NCI-H510A (cell line): Measurements from ENCODE around the gene IKZF2.

Source experiments
- DNase-seq: peaks from one replicate; lab custom pipeline; 2025; lab: John Stamatoyannopoulos, UW

IKZF2 gene

DNA sequence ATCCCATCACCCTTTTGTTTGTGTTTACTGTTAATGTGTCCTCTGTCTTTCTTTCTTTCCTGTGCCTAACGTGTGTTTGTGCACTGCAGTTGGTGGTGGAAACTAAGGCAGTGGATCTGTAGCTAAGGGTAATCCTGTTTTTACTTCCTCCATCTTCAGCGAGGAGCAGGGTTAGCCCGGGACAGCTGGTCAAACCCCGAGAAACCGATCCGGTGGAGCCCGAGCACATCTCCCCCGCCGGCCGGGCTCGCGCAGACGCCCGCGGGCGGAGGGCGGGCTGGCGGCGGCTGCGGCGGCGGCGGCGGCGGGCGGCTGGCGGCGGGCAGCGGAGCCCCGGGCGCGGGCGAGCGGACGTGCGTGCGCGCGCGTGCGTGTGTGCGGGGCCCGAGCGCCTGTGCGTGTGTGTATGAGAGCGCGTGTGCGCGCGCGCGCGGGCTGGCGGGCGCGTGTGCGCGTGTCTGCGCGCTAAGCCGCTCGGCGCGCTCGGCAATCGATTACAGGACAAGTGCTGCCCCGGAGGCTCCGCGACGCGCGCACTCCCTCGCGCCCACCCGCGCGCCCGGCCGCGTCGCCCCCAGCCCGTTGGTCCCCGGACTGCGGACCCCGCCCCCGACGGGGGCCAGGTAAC lies at the start of gene IKZF2:
Gene IKZF2, minus strand, starts transcription at position 176 of the 628 bp plus-strand sequence. CDS start 2,983 bp downstream, outside the sequence.
- peak; percentile 92 for DNase-seq

DNA sequence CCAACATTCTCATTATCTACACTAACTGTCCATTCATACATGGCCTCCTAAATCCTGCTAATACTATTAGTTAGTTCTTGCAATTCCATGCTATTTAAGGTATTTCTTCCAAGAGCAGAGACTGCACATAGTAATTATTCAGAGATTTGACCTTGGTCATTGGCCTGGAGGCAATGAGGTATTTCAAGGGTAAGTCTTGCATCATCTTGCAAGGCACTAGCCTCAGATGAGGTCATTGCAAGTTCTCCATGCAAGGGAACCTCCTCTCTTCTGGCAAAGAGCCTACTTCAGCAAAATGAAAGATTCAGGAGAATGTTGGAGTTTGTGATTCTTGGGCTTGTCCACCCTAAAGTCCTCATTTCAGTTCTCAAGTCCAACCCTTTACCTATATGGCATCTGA lies 48.5 kb upstream of the IKZF2 start:
- DNase-seq = no peak

DNA sequence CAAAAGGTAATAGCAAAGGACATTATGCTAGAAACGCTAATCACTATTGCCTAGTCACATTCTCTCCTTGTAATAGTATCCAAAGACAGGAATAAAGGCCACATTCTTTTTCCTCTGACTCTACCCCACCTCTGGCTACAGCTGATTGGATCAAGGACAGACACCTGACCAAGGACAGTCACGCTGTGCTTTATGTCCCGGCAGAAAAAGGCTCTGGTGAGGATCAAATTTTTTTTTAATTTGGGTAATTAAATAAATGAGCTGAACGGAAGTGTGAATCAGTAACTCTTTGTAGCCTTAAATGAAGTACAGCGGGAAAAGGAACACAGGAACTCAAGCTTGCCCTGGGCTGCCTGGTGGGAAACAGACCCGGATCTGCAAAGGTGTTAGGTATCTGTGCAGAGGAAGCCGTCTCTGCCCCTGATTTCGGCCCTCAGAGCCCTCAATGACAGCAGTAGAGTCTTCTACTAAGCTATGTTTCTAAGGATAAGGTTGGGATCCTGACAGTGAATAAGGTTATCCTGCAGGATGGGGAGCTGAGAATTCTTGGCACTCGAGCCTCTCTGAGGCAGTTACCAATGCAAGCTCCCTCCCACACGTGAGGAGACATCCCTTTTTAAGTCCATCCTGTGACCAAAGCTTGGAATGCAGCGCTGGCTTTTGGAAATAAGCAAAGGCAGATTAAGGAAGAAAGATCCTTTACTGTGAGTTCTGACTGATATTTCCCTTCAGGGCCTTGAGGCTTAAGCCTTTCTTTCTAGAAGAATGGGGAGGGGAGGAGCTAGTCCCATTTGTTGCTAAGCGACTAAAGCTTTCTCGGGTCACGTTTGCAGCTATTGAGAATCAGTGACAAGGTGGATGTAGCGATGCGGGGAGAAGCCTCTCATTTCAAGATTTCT lies 37.8 kb upstream of the IKZF2 start:
- DNase-seq = no peak

DNA sequence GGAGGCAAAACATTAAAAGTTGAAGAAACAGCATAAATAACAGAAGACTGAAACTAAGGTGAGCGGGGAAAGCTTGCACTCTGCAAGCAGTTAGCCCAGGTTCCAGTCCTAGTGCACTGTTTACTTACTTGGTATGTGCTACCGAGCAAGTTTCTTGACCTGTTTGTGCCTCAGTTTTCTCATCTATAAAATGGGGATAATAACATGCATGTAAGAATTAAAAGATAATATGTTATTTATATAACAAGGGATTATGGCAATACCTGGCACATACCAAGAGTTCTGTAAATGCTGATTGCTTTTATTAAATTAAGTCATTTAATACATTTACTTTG lies 37.1 kb upstream of the IKZF2 start:
- DNase-seq = no peak

DNA sequence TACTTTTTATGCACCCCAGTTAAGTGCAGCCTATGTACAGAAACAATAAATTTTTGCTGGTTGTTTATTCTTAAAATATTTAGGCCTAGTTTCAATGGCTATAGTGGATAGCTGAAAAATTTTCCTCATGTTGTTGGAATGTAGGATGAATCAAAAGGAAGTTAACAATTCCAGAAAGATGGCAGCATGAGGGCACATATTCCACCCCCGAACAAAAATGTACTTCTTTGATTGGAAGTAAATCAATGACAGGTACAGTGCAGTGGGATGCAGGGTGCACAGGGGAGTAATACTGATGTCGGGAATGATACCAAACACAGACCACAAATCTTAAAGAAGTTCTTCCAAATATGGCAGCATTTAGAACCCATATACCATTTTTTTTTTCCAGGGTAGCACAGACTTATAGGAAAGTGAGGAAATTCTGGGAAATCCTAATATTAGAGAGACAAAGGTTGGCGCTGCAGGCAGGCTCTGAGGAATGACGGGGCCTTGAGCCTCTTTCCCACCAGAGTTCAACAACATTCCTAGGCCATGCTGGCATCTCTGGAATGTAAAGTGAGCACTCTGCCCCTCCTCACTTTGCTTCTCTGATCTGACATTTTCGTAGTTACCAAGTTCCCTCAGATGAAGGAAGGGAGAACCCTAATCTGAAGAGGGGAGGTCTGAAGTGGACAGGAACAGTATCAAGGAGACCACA lies 36.6 kb upstream of the IKZF2 start:
- DNase-seq = no peak

DNA sequence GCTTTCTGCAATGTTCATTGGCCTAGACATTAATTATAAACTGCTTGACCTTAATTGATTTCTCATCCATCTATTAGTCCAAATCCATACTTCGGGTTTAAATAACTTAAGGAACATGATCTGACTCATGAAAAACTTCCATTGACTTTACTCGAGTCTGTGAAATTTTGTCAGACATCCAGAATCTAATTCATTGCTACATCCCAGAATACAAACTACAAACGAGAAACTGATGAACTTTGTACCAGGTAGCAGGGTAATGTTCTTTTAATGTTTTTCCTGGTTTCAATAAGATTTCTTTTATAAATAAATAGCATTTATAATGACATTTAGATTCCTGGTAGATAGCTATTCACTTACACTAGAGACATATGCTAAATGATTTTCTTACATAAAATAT lies 36.0 kb upstream of the IKZF2 start:
- no peak for DNase-seq

DNA sequence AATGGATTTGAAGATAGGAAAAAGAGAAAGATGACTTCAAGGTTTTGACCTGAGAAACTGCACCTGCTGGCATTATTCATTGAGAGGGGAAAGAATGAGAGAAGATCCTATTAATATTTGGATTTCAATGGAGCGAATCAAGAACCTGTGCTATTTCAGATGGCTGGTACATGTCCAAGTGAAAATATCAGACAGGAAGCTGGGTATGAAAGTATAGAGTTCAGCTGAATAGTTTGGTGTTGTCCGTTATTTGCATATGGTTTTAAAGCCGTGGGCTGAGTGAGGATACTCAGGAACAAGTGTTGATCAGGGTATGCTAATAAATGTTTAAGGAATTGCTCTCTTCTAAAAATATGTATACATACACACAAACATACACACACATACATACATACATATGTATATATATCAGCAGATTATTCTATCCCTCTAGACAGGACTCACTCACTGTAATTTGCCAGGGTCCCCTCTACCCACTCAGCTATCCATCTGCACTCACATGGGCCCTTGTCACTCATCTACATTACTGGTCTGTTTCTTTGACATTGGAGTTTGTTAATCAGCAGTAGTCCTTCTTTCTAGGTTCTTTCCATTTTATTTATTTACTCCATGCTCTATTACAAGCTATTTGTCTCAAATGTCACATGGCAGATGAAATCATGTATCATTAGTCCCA lies 33.9 kb upstream of the IKZF2 start:
- no peak for DNase-seq

DNA sequence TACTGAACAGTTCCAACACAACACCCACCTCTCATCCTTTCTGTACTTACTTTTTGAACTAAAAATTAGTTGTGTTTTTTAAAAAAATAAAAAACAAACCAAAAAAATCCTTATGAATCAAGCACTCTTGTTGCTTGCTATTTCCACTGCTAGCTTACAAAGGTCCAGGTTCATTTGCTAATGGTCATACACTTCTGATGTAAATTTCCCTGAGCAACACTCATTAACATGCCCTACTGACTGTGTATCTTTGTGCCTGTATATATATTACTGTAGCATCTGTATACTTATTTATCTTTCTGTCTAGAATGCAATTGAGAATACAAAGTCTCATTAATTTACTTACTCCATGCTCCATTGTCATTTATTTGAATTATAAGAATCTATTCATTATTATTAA lies 30.3 kb upstream of the IKZF2 start:
- no peak for DNase-seq

DNA sequence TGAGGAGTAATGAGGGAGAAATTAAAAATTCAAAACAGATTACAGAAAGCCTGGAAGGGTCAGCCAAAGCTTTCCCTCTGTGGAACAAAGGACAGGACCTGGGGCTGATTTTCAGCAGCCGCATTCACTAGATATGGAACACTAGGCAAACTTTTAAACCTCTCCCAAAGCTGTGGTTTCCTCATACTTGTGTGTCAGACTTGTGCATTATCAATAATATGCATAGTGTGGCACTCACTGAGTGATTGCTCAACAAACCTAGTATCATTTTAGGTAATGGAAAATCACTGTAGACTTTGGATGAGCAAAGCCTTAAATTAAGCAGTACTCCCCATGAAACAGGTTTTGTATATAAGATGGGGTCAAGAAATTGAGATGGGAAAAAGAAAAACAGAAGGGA lies 26.3 kb upstream of the IKZF2 start:
- DNase-seq = no peak

DNA sequence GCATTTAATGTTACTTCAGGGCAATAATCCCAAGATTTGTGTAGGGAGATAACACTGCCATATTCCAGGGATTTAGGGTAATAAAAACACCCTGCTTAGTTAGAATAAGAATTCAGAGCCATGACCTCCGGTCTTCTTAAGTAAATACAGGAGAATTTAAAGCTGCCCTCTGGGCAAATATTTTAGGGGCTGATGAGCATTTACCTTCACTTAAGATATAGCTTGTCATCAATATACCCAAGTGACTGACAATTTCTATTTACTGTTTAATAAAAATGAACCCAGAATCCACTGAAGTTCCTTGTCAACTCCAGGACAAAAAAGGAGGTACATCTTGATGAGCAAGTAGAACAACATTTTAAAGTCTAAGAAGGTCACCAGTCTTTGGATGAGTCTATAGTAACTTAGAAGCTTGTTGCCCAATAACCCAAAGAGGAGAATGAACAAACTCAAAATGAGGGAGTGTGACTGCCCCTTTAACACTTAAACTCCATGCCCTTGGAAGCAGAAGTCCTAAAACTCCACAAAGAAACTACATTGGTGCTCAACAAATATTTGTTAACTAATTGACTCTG lies 24.3 kb upstream of the IKZF2 start:
- no peak for DNase-seq

DNA sequence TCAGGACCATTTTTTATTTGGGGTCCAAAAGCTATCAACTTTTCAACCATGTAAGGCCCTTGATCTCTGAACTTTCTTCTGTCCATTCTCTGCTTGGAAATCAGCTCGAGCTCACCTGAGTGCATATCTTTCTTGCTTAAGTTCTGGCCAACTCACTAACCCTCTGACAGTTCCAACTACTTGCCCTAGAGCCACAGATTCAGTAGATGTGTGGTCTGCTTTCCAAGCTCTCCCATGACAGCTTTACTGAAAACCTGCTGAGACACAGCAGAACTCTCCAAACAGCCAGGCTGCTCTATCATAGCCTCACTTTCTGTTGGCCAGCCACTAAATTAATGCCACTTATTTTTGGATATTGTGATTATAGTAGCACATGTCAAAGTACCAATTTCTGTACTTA lies 21.2 kb upstream of the IKZF2 start:
- DNase-seq = no peak

DNA sequence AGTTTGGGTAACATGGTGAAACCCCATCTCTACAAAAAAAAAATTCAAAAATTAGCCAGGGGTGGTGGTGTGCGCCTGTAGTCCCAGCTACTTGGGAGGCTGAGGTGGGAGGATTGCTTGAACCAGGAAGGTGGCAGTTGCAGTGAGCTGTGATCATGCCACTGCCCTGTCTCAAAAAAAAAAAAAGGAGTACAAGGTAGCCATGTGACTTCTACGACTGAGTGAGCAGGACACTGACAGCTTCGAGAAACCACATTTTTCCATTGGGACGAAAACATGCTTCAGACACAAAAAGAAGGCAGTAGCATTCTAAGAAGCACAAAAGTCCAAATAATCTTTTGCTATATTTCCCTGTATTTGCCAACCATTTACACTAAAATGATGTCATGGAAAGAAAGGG lies 19.7 kb upstream of the IKZF2 start:
- DNase-seq = no peak

DNA sequence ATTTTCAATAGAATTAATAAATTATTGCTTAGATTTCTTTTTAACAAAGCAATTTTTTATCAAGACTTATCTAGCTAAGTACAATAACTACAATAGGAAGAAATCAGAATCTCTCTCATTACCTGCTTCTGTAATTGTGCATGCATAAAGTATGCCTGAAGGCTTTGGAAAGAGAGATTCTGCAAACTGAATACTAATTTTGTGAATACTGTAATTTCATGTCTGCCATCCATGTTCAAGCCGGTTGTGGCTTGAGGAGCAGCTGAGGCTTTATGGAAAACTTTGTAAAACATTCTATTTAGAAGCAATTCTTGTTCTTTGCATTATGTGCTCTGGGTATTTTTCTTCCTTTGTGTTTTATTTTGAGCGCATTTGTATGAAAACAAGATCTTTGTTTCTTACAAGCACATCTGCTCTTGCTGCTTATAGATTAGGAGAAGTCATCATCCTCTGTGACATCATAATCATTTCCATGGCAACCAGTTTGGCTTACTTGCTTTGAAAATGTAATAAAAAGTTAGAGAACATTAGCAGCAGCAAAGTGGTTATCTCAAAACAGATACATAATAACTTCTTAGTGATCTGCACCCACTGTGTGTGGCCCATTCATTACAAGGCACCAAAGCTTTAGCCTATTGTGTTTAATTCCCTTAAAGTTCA lies 16.0 kb upstream of the IKZF2 start:
- DNase-seq = no peak

DNA sequence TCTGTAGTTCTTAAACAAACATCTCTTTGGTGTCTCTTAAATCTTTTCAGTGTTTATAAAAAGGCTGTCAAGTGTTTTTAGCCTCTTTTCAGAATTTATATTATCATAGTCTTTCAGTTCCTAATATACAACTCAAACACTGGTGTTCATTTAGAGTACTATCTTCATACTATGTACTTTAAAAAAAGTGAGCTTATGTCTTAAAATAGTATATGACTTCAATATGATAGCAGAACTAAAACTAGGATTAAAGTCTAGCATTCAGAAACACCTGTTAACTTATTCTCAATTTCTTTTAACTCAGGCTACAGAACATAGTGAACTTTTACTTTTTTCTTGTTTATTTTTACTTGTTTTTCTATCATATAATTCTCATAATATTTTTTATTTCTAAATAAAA lies 14.7 kb upstream of the IKZF2 start:
- DNase-seq = no peak

DNA sequence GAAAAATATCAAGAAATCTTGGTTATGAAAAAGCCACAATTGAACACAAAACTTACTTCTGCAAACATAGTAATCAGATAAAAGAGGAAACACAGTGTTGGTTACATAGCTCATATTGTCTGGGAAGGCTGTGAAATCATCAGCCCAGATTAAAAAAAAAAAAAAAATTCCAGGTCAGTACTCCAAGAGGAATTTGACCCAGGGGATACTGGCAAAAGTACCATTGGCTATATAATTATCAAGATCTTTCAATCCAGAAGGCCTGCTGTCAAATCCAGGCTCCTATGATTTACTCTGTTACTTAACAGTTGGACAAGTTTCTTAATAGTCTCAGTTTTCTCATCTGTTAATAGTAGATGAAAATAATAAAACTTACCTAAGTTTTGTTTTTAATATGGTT lies 12.9 kb upstream of the IKZF2 start:
- no peak for DNase-seq

DNA sequence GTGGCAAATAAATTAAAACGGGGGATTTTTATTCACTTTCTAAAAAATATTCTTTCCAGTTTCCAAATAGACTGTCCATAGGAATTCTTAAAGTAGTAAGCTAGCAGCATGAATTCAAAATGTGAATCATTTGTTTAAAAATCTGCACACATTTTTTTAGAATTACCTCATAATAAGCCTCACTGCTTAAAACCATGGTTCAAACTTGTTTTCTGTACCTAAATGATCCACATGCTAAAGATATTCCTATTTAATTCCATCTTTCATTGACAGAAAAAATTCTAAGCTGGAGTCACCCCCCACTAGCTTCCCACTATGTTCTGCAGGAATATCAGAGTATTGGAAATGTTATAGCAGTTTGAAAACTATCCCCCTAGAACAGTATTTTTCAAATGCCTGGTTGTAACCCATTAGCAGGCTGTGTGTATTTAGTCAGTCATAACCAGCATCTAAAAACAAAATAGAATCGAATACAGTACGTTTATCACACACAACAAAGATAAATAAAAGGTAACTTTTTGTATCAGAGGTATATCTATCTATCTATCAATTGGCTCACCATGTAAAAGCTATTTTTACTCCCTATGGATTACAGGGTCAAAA lies 11.2 kb upstream of the IKZF2 start:
- no peak for DNase-seq

DNA sequence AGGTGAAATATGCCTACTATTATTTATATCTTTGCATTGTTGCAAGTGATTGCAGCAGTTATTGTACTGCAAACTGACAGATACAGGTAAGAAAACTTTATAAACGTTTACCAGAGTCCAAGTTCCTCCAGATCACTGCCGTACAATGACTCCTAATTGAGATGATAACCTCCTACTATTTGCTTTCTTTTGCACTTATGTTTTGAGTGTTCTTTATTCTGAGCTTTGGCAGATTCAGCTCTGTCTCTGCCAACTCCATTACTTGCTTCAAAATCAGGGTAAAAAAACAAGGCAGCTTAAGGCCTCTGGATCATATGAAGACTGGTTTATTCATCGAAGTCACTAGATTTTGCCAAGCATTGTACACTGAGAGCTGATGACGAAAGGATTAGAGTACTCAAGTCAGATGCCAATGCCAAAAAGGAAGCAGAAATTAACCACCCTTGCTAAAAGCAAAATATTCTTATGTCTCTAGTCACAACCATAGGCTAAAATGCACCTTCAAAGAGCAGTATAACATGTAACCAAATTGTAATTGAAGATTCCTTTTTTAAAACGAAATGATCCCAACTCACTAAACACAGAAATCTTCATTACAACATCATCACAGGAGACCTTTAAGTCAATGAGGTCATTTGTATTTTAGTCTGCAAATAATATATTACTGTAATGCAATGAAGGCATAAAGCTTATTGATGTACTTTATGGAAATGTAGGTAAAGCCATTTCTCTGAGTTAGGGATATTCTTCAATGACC lies 10.5 kb upstream of the IKZF2 start:
- no peak for DNase-seq

DNA sequence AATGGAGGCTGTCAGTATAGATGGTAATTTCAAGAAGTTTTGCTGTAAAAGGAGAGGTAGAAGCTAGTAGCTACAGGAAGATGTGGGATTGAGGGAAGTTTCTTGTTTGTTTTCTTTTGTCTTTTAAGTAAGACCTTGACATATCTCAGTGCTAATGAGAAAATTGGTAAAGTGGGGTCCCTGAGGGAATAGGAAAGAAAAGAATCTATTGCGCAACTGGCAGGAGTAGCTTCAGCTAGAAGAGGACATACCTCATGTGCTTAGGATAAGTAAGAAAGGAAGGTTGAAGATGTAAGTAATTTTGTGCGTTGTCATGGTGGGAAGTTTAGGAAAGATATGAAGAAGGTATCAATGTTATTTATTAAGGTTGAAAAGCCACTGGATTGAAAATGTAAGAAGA lies 8.4 kb upstream of the IKZF2 start:
- no peak for DNase-seq

DNA sequence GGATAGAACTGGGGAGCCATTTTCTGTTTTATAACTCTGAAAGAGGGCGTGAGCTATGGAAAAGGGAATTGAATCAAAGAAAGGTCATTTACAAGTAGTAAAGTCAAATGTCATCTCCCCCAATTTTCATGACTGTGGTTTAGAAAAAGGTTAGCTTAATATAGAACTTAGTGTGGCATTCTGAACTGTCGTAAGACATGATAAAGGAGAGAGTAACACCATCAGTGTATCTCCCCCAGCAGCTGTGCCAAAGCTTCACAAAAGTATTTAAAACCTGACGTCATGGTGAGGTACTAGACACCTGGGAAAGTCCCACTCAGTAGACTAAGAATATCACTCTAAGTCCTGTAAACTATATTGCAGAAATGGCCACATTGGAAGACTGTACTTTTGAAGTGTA lies 5.8 kb upstream of the IKZF2 start:
- no peak for DNase-seq

DNA sequence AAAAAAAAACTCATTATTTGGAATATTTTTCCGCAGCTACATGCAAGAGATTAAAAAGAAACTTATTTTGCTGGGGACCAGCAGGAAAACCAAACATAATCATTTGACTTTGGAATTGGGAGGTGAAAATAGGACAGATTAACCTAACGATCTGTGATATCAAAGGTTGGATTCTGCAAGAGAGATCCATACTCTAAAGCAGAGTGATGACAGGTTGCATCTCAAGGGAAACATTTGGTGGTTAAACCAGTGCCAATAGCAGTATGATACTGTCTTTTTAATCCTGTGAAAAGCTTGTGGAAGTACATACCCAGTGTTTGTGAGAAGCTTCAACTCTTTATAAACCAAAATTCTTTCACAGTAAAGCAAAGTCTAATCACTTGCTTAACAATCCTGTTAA lies 5.3 kb upstream of the IKZF2 start:
- DNase-seq = no peak

DNA sequence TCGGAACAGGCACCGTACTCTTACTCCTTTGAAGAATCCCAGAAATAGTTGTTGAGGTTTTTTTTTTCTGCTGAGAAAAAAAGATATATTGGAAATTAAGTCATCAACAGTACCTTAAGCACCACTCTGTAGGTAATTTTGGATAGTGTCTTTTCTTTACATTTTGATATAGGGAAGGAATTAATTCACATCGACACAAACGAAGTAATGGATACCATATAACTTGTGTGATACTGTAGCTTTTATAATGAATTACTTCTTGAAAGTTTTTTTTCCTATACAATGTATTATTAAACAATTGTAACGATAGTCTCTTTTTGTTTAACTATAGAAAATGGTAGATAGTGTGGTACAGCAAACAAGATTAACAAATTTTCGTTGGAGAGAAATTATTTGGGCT lies 1.5 kb upstream of the IKZF2 start:
- no peak for DNase-seq
